GM23248 (cell line): ENCODE measurements around the gene PLK2. TPM values are rescaled to one million over a fixed set of nuclear protein-coding genes. Genes with fewer than 3 reads are reported as not detected.

ENCODE experiments used
- DNase-seq: peaks from one replicate; pipeline ENCODE4 v3.0.0-alpha.2; 2015
- H2AFZ ChIP-seq: fragments of 200-600 bp; sonication (generic); 2 replicates; pipeline ENCODE4 v1.6.1; 2016; ENCODE audit warnings: antibody characterized with exemption
- H3F3A ChIP-seq: fragments of 200-600 bp; sonication (generic); 2 replicates; pipeline ENCODE4 v1.6.1; 2016; ENCODE audit warnings: mild to moderate bottlenecking, antibody characterized with exemption, mixed run types; ENCODE audit not compliant: insufficient read depth
- H3K27ac ChIP-seq: fragments of 200-600 bp; sonication (generic); 2 replicates; pipeline ENCODE4 v1.5.1; 2016; ENCODE audit warnings: mild to moderate bottlenecking
- H3K27me3 ChIP-seq: fragments of 200-600 bp; sonication (generic); replicated peaks from 2 replicates; pipeline ENCODE4 v1.6.1; 2016; ENCODE audit warnings: mild to moderate bottlenecking; ENCODE audit not compliant: insufficient read depth
- H3K36me3 ChIP-seq: fragments of 200-600 bp; sonication (generic); 2 replicates; pipeline ENCODE4 v1.6.1; 2016; ENCODE audit warnings: low read depth, mild to moderate bottlenecking
- H3K4me1 ChIP-seq: fragments of 200-600 bp; sonication (generic); 2 replicates; pipeline ENCODE4 v1.6.1; 2016; ENCODE audit warnings: mild to moderate bottlenecking; ENCODE audit not compliant: insufficient read depth
- H3K4me2 ChIP-seq: fragments of 200-600 bp; sonication (generic); one replicate; pipeline ENCODE4 v1.6.1; 2016; ENCODE audit warnings: mild to moderate bottlenecking; ENCODE audit not compliant: unreplicated experiment
- H3K4me3 ChIP-seq: fragments of 200-600 bp; sonication (generic); 2 replicates; pipeline ENCODE4 v1.5.1; 2016; ENCODE audit warnings: mild to moderate bottlenecking
- H3K79me2 ChIP-seq: fragments of 200-600 bp; sonication (generic); 2 replicates; pipeline ENCODE4 v1.6.1; 2016; ENCODE audit warnings: mild to moderate bottlenecking; ENCODE audit not compliant: insufficient read depth
- H3K9ac ChIP-seq: fragments of 200-600 bp; sonication (generic); 2 replicates; pipeline ENCODE4 v1.6.1; 2016; ENCODE audit warnings: mild to moderate bottlenecking
- H3K9me2 ChIP-seq: fragments of 200-600 bp; sonication (generic); 2 replicates; pipeline ENCODE4 v1.6.1; 2016; ENCODE audit warnings: mixed run types, mild to moderate bottlenecking, moderate library complexity; ENCODE audit not compliant: insufficient read depth
- H3K9me3 ChIP-seq: fragments of 200-600 bp; sonication (generic); one replicate; pipeline ENCODE4 v1.6.1; 2017; ENCODE audit warnings: low read depth
- H4K20me1 ChIP-seq: fragments of 200-600 bp; sonication (generic); 2 replicates; pipeline ENCODE4 v1.6.0; 2016; ENCODE audit not compliant: insufficient read depth
- EZH2 ChIP-seq: fragments of 200-600 bp; sonication (generic); IDR thresholded peaks from 2 replicates; pipeline ENCODE4 v1.6.1; 2018; ENCODE audit warnings: antibody characterized with exemption, mild to moderate bottlenecking; ENCODE audit not compliant: insufficient read depth, poor library complexity, severe bottlenecking
- EZH2phosphoT487 ChIP-seq: fragments of 200-600 bp; sonication (generic); IDR thresholded peaks from 2 replicates; pipeline ENCODE4 v1.6.1; 2018; ENCODE audit warnings: antibody characterized with exemption, moderate library complexity, mild to moderate bottlenecking, low read depth; ENCODE audit not compliant: insufficient read depth
- WGBS, 2 experiments: methylation state at CpG; one replicate each; pipeline ENCODE4 v1.1.6; 2015 to 2017; ENCODE audit warnings: low lambda C conversion rate in 2 of 2, low coverage in 1 of 2; ENCODE audit errors: missing lambda C conversion rate in 2 of 2; 5-methylcytosine and 5-hydroxymethylcytosine counted together
- in situ Hi-C: fragments of 300-500 bp; cut with MboI; formaldehyde crosslinking; loops from 2 replicates; pipeline ENCODE4 v1.15.0; 2020
- polyA plus RNA-seq: library from polyadenylated mRNA; unstranded; fragments of >200 nt; fragmentation: Nextera tagmentation; extraction: Ambion mirVana; gene quantifications from 2 replicates; pipeline ENCODE4 v1.2.1, GENCODE V29; 2016
- total RNA-seq: library from RNA; depleted of rRNA; stranded (reverse); fragments of >200 nt; shearing (Covaris generic); gene quantifications from 2 replicates; pipeline ENCODE4 v1.2.3, GENCODE V29; 2014

The PLK2 gene
- total and polyA plus RNA-seq, 2 experiments from 2014 or later: 43.8 to 92.3 TPM

GRCh38 chr5:58410441-58410840 is 49.4 kb downstream of the PLK2 start:
- 32 to 51% methylated on average over 2 of the region's 2 CpGs for WGBS, 2 experiments
- H4K20me1 ChIP-seq: no peaks in the 10 kb centered on the region
- no peaks in the 10 kb centered on the region for H3K36me3 ChIP-seq
- no peak overlapping the region for H3K9ac ChIP-seq
- peaks cover 27% of the 10 kb centered on the region for H3F3A ChIP-seq
- no peaks in the 10 kb centered on the region for H3K9me2 ChIP-seq
- H3K27me3 ChIP-seq: no peaks in the 10 kb centered on the region
- peak overlapping the region; percentile 23 for H3K4me2 ChIP-seq
- no peak overlapping the region for H2AFZ ChIP-seq
- peak; percentile 80 for DNase-seq
- in situ Hi-C loops: no loop called here
- H3K4me3 ChIP-seq: no peak overlapping the region
- H3K9me3 ChIP-seq: no peaks in the 10 kb centered on the region
- H3K27ac ChIP-seq: no peak overlapping the region
- H3K4me1 ChIP-seq: peaks cover 39% of the 10 kb centered on the region
- H3K79me2 ChIP-seq: no peaks in the 10 kb centered on the region
- no peak for TF ChIP-seq EZH2

- H3F3A ChIP-seq: peaks cover 27% of the 10 kb centered on the region
- no peaks in the 10 kb centered on the region for H3K27me3 ChIP-seq
- H3K9me2 ChIP-seq: no peaks in the 10 kb centered on the region; the same call in 1 of the 2 replicates
- in situ Hi-C loops: no loop called here
- peak overlapping the region; percentile 37 for H3K4me2 ChIP-seq
- H3K27ac ChIP-seq: peak overlapping the region; percentile 61
- no peaks in the 10 kb centered on the region for H3K36me3 ChIP-seq
- no peaks in the 10 kb centered on the region for H4K20me1 ChIP-seq
- H3K4me1 ChIP-seq: peaks cover 47% of the 10 kb centered on the region
- H3K79me2 ChIP-seq: no peaks in the 10 kb centered on the region
- H3K9ac ChIP-seq: no peak overlapping the region
- TF ChIP-seq EZH2phosphoT487 (no peak), EZH2 (no peak)
- H3K4me3 ChIP-seq: peak overlapping the region; percentile 7; the same call in 1 of the 2 replicates
- 64 to 70% methylated on average over 1 of the region's 1 CpG for WGBS, 2 experiments
- DNase-seq: peak; percentile 86
- peak overlapping the region; percentile 5; the same call in 1 of the 2 replicates for H2AFZ ChIP-seq
- H3K9me3 ChIP-seq: no peaks in the 10 kb centered on the region
Observed at GRCh38 chr5:58407042-58407719, 52.7 kb downstream of the PLK2 start.

GRCh38 chr5:58406394-58406793 is 53.5 kb downstream of the PLK2 start:
- no peaks in the 10 kb centered on the region for H4K20me1 ChIP-seq
- H3K27me3 ChIP-seq: no peaks in the 10 kb centered on the region
- WGBS, 2 experiments: 100% methylated on average over 2 of the region's 2 CpGs
- peak overlapping the region; percentile 37 for H3K4me2 ChIP-seq
- peak overlapping the region; percentile 61 for H3K27ac ChIP-seq
- no peak overlapping the region for H2AFZ ChIP-seq
- H3K4me1 ChIP-seq: peaks cover 47% of the 10 kb centered on the region
- H3K9ac ChIP-seq: no peak overlapping the region
- TF ChIP-seq EZH2 (no peak), EZH2phosphoT487 (no peak)
- DNase-seq: no peak
- H3K4me3 ChIP-seq: no peak overlapping the region
- no peaks in the 10 kb centered on the region for H3K79me2 ChIP-seq
- H3K36me3 ChIP-seq: no peaks in the 10 kb centered on the region
- H3K9me3 ChIP-seq: no peaks in the 10 kb centered on the region
- in situ Hi-C loops: no loop called here
- no peaks in the 10 kb centered on the region; the same call in 1 of the 2 replicates for H3K9me2 ChIP-seq
- H3F3A ChIP-seq: peaks cover 27% of the 10 kb centered on the region

GRCh38 chr5:58405175-58405574 is 54.7 kb downstream of the PLK2 start:
- WGBS, 2 experiments: 43 to 50% methylated on average over 2 of the region's 2 CpGs
- TF ChIP-seq EZH2 (no peak), EZH2phosphoT487 (no peak)
- peaks cover 36% of the 10 kb centered on the region for H3K4me1 ChIP-seq
- no peaks in the 10 kb centered on the region for H3K27me3 ChIP-seq
- no peaks in the 10 kb centered on the region for H3K9me3 ChIP-seq
- peaks cover 27% of the 10 kb centered on the region for H3F3A ChIP-seq
- no peak overlapping the region for H3K9ac ChIP-seq
- no peaks in the 10 kb centered on the region for H3K36me3 ChIP-seq
- H4K20me1 ChIP-seq: no peaks in the 10 kb centered on the region
- no peaks in the 10 kb centered on the region for H3K79me2 ChIP-seq
- H3K4me3 ChIP-seq: no peak overlapping the region
- DNase-seq: no peak
- in situ Hi-C loops: no loop called here
- no peak overlapping the region for H3K27ac ChIP-seq
- H3K4me2 ChIP-seq: no peak overlapping the region
- no peak overlapping the region for H2AFZ ChIP-seq
- no peaks in the 10 kb centered on the region; the same call in 1 of the 2 replicates for H3K9me2 ChIP-seq
